C4-2B (cell line): ENCODE data around the gene ZDHHC14.

Experiments used
- CTCF ChIP-seq: fragments of 450-650 bp; conservative IDR thresholded peaks from 2 replicates; pipeline ENCODE4 v1.5.1; 2017; ENCODE audit warnings: mild to moderate bottlenecking
- ZFX ChIP-seq: fragments of 450-650 bp; IDR thresholded peaks from 2 replicates; pipeline ENCODE4 v1.6.1; 2017

- no peak for TF ChIP-seq CTCF
- no peak for TF ChIP-seq ZFX
Observed at GRCh38 chr6:157372501-157373280, 8.3 kb upstream of the ZDHHC14 start.
